ENCODE measurements around the gene SH3BP5.

DNA sequence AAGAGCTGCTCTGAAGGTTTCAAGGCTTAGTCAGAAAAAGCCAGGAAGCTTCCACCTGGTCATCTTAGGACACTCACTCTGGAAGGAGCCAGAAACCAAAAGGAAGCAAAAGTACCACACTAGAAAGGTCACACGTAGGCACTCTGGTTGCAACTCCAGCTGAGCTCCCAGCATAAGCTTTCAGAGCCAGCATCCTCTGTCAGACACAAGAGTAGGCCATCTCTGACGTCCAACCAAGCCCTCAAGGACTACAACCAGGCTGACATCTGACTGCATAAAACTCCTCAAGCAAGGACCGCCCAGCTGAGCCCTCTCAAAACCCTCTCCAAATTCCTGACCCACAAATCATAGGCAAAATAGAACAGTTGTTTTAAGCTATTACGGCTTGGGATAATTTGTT, 12.8 kb downstream of the SH3BP5 start:
- TF ChIP-seq CREB1 (IDR thresholded peaks at IDR 0.05; ENCODE audit: low read depth): no peak
- TF ChIP-seq, protein P1, sequence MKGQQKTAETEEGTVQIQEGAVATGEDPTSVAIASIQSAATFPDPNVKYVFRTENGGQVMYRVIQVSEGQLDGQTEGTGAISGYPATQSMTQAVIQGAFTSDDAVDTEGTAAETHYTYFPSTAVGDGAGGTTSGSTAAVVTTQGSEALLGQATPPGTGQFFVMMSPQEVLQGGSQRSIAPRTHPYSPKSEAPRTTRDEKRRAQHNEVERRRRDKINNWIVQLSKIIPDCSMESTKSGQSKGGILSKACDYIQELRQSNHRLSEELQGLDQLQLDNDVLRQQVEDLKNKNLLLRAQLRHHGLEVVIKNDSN (IDR thresholded peaks at IDR 0.05): no peak
- no peak for TF ChIP-seq TAF1 (IDR thresholded peaks at IDR 0.05; ENCODE audit: low read depth)
- no peak for TF ChIP-seq EP300 (IDR thresholded peaks at IDR 0.05; ENCODE audit: borderline replicate concordance)
- no peak for TF ChIP-seq NFIC (IDR thresholded peaks at IDR 0.05)
- TF ChIP-seq, protein P2, sequence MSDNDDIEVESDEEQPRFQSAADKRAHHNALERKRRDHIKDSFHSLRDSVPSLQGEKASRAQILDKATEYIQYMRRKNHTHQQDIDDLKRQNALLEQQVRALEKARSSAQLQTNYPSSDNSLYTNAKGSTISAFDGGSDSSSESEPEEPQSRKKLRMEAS (IDR thresholded peaks at IDR 0.05): no peak
- no peak for TF ChIP-seq RAD21 (IDR thresholded peaks at IDR 0.05; ENCODE audit: low read depth)
- TF ChIP-seq TCF12 (IDR thresholded peaks at IDR 0.05; ENCODE audit: low read depth): no peak
- no peak for TF ChIP-seq EGR1 (IDR thresholded peaks at IDR 0.05)
- TF ChIP-seq, protein P3, sequence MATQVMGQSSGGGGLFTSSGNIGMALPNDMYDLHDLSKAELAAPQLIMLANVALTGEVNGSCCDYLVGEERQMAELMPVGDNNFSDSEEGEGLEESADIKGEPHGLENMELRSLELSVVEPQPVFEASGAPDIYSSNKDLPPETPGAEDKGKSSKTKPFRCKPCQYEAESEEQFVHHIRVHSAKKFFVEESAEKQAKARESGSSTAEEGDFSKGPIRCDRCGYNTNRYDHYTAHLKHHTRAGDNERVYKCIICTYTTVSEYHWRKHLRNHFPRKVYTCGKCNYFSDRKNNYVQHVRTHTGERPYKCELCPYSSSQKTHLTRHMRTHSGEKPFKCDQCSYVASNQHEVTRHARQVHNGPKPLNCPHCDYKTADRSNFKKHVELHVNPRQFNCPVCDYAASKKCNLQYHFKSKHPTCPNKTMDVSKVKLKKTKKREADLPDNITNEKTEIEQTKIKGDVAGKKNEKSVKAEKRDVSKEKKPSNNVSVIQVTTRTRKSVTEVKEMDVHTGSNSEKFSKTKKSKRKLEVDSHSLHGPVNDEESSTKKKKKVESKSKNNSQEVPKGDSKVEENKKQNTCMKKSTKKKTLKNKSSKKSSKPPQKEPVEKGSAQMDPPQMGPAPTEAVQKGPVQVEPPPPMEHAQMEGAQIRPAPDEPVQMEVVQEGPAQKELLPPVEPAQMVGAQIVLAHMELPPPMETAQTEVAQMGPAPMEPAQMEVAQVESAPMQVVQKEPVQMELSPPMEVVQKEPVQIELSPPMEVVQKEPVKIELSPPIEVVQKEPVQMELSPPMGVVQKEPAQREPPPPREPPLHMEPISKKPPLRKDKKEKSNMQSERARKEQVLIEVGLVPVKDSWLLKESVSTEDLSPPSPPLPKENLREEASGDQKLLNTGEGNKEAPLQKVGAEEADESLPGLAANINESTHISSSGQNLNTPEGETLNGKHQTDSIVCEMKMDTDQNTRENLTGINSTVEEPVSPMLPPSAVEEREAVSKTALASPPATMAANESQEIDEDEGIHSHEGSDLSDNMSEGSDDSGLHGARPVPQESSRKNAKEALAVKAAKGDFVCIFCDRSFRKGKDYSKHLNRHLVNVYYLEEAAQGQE (IDR thresholded peaks at IDR 0.05; ENCODE audit: low read depth): no peak

Measured in Ishikawa (cell line).